Measurements from ENCODE around the gene KCNC3. TPM values are rescaled to one million over a fixed set of nuclear protein-coding genes. Genes with fewer than 3 reads are reported as not detected.
A peak's percentile ranks its signal among the peaks of the same experiment; 100 is the strongest.

The KCNC3 gene
- total and polyA plus RNA-seq, 10 of the 15 experiments (the other 5 are each of a cell fraction or from before 2014, with no cell fraction given) = 0.08 to 3.8 (median 0.44) TPM; not detected in 2

DNA sequence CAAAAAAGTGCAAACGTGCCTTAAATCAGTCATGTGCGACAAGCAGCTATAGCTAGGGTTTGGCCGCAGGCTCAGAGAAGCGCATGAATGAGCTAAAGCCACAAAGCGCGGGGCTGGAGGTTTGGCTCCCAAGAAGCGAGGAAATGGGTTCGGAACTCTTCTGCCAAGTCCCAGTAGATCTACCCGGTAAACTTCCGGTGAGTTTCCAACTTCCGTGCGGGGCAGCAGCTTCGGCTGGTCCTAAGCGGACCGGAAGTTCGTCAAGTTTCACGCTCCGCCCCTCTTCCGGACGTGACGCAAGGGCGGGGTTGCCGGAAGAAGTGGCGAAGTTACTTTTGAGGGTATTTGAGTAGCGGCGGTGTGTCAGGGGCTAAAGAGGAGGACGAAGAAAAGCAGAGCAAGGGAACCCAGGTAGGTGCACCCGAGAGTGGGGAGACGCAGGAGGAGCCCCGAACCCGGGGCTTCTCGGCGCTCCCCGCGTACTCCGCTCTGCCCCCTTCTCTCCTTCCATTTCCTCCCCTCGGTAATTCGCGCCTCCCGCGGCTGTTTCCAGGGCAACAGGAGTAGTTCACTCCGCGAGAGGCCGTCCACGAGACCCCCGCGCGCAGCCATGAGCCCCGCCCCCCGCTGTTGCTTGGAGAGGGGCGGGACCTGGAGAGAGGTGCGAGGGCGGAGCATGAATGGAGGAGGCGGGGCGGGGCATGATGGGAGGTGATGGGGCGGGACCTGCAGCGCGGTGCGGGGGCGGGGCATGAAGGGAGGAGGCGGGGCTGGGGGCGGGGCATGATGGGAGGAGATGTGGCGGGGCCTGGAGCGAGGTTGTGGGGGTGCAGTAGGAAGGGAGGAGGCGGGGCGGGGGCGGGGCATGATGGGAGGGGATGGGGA is 47.2 kb upstream of the KCNC3 start, which contains the start of gene NR1H2 (continued):
- TF ChIP-seq, protein P1, sequence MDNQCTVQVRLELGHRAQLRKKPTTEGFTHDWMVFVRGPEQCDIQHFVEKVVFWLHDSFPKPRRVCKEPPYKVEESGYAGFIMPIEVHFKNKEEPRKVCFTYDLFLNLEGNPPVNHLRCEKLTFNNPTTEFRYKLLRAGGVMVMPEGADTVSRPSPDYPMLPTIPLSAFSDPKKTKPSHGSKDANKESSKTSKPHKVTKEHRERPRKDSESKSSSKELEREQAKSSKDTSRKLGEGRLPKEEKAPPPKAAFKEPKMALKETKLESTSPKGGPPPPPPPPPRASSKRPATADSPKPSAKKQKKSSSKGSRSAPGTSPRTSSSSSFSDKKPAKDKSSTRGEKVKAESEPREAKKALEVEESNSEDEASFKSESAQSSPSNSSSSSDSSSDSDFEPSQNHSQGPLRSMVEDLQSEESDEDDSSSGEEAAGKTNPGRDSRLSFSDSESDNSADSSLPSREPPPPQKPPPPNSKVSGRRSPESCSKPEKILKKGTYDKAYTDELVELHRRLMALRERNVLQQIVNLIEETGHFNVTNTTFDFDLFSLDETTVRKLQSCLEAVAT (IDR thresholded peaks at IDR 0.05) = no peak; the same call in 1 of the 2 replicates
- TF ChIP-seq NFYB (IDR thresholded peaks at IDR 0.05; ENCODE audit: insufficient read depth, low read depth, low read length) (no peak), WRNIP1 (IDR thresholded peaks at IDR 0.05; ENCODE audit: borderline replicate concordance, low read depth, low read length) (peak; percentile 99), SIX5 (IDR thresholded peaks at IDR 0.05; ENCODE audit: low read depth, low read length, severe bottlenecking) (peak; percentile 81), SUPT20H (IDR thresholded peaks at IDR 0.05; ENCODE audit: borderline replicate concordance, control insufficient read depth, low read depth, low read length) (no peak), SUZ12 (IDR thresholded peaks at IDR 0.05; ENCODE audit: unreplicated experiment) (no peak), CHD1 (IDR thresholded peaks at IDR 0.05; ENCODE audit: low read depth, low read length) (peak; percentile 92; the same call in 1 of the 2 replicates), IRF4 (IDR thresholded peaks at IDR 0.05; ENCODE audit: low read depth, low read length) (peak; percentile 66; the same call in 1 of the 2 replicates), BMI1 (IDR thresholded peaks at IDR 0.05; ENCODE audit: borderline replicate concordance) (peak; percentile 36; the same call in 1 of the 2 replicates), ZNF687 (IDR thresholded peaks at IDR 0.05) (peak; percentile 38; the same call in 1 of the 2 replicates), ATF3 (IDR thresholded peaks at IDR 0.05; ENCODE audit: borderline replicate concordance, extremely low read depth, low read depth, low read length) (no peak), ZBTB4 (CRISPR knock-in tag; IDR thresholded peaks at IDR 0.05) (no peak), RFX5 (IDR thresholded peaks at IDR 0.05; ENCODE audit: low read depth, low read length) (no peak), TARDBP (IDR thresholded peaks at IDR 0.05; ENCODE audit: borderline replicate concordance) (no peak), EP300 (IDR thresholded peaks at IDR 0.05; ENCODE audit: borderline replicate concordance in 1 of 2, control insufficient read depth in 1 of 2, low read depth in 2 of 2, low read length in 2 of 2) (peak; percentile 9 to 33; a peak in 2 of 4 replicates), ATF7 (IDR thresholded peaks at IDR 0.05; ENCODE audit: low read depth) (peak; percentile 72), SMARCA5 (IDR thresholded peaks at IDR 0.05) (peak; percentile 91), MYB (IDR thresholded peaks at IDR 0.05; ENCODE audit: borderline replicate concordance, low read depth, low read length) (no peak)
